K562 (cell line): ENCODE data around the gene SGMS1. TPM values are rescaled to one million over a fixed set of nuclear protein-coding genes. Genes with fewer than 3 reads are reported as not detected.

Experiments used
- BDP1 ChIP-seq: IDR thresholded peaks from 3 replicates; pipeline ENCODE4 v1.6.1; 2011; ENCODE audit not compliant: insufficient read length, insufficient read depth
- CAMTA2 ChIP-seq: fragments of 250-450 bp; sonication (Bioruptor Pico); conservative IDR thresholded peaks from 2 replicates; pipeline ENCODE4 v1.5.1; 2022
- CHD4 ChIP-seq: fragments of 200-600 bp; sonication (generic); IDR thresholded peaks from 3 replicates; pipeline ENCODE4 v1.6.1; 2012; ENCODE audit warnings: low read depth, mild to moderate bottlenecking, mixed read lengths, low read length, inconsistent platforms; ENCODE audit not compliant: insufficient read depth, insufficient replicate concordance, poor library complexity, severe bottlenecking
- CTBP1 ChIP-seq: fragments of 450-650 bp; IDR thresholded peaks from 2 replicates; pipeline ENCODE4 v1.6.1; 2016; ENCODE audit warnings: borderline replicate concordance
- HNRNPLL ChIP-seq: fragments of 200-400 bp; formaldehyde crosslinking; IDR thresholded peaks from 2 replicates; pipeline ENCODE4 v1.6.1; 2017; ENCODE audit warnings: low read length, low read depth, mild to moderate bottlenecking; ENCODE audit not compliant: poor library complexity, severe bottlenecking
- MAFF ChIP-seq: IDR thresholded peaks from 2 replicates; pipeline ENCODE4 v1.6.1; 2012; ENCODE audit warnings: low read length, improper control_type of control experiment
- NCOA4 ChIP-seq: fragments of 450-650 bp; IDR thresholded peaks from 2 replicates; pipeline ENCODE4 v1.6.1; 2018; ENCODE audit warnings: mild to moderate bottlenecking; ENCODE audit not compliant: partially characterized antibody
- RAD21 ChIP-seq, 2 experiments: fragments of 250-450 bp in 1 of 2; fragments of 450-650 bp in 1 of 2; sonication (Bioruptor Pico) in 1 of 2; formaldehyde crosslinking in 1 of 2; IDR thresholded peaks in 1 of 2; conservative IDR thresholded peaks in 1 of 2; 2 replicates each; pipeline versions ENCODE4 v1.4.0 to v1.8.0; 2020 to 2022; ENCODE audit warnings: mild to moderate bottlenecking in 2 of 2, moderate library complexity in 1 of 2
- XRCC5 ChIP-seq: fragments of 200-400 bp; formaldehyde crosslinking; IDR thresholded peaks from 2 replicates; pipeline ENCODE4 v1.6.1; 2017; ENCODE audit warnings: low read depth, mild to moderate bottlenecking, low read length
- ZNF316 ChIP-seq: fragments of 450-650 bp; IDR thresholded peaks from 2 replicates; pipeline ENCODE4 v1.6.1; 2016
- ZNF57 ChIP-seq: fragments of 450-650 bp; formaldehyde crosslinking; IDR thresholded peaks from 2 replicates; pipeline ENCODE4 v1.4.0; 2020; ENCODE audit warnings: mild to moderate bottlenecking, moderate library complexity
- polyA plus RNA-seq, 8 experiments: library from polyadenylated mRNA; depleted of rRNA in 4 of 8; stranded (reverse) in 5 of 8; unstranded in 3 of 8; fragments of >200 nt; fragmentation: Nextera tagmentation in 2 of 8; fragmentation: Illumina TruSeq in 1 of 8; extraction: Ambion mirVana in 2 of 8; extraction: Trizol in 1 of 8; gene quantifications; 2 replicates each; pipeline versions ENCODE4 v1.2.1 to v1.2.3, GENCODE V29; 2011 to 2014; ENCODE audit warnings: inconsistent platforms in 1 of 8, missing spikeins in 1 of 8
- total RNA-seq, 7 experiments: library from RNA; depleted of rRNA in 6 of 7; stranded (reverse); fragments of >200 nt in 6 of 7; fragmentation: Illumina TruSeq in 2 of 7; extraction: Trizol in 2 of 7; gene quantifications; 2 replicates each; pipeline versions ENCODE4 v1.2.1 to v1.2.3, GENCODE V29; 2011 to 2021; ENCODE audit warnings: low replicate concordance in 1 of 7
- TF ChIP-seq, protein P1 (sequence below): fragments of 250-450 bp; sonication (Bioruptor Pico); IDR thresholded peaks from 2 replicates; pipeline ENCODE4 v1.4.0; 2020; ENCODE audit warnings: mild to moderate bottlenecking, moderate library complexity
- TF ChIP-seq, protein P2 (sequence below): fragments of 450-650 bp; formaldehyde crosslinking; IDR thresholded peaks from 2 replicates; pipeline ENCODE4 v1.4.0; 2022; ENCODE audit warnings: missing genetic modification characterization
- TF ChIP-seq, protein P3 (sequence below): sonication (generic); formaldehyde crosslinking; IDR thresholded peaks from 2 replicates; pipeline ENCODE4 v1.8.1; 2023; ENCODE audit warnings: mild to moderate bottlenecking, missing genetic modification reagents
- TF ChIP-seq, protein P4 (sequence below): fragments of 450-650 bp; IDR thresholded peaks from 2 replicates; pipeline ENCODE4 v1.6.1; 2018; ENCODE audit not compliant: partially characterized antibody

Gene SGMS1
- total and polyA plus RNA-seq, 9 of the 15 experiments (the other 6 are each of a cell fraction or from before 2014, with no cell fraction given) = 22.6 to 232 (median 82.2) TPM

DNA sequence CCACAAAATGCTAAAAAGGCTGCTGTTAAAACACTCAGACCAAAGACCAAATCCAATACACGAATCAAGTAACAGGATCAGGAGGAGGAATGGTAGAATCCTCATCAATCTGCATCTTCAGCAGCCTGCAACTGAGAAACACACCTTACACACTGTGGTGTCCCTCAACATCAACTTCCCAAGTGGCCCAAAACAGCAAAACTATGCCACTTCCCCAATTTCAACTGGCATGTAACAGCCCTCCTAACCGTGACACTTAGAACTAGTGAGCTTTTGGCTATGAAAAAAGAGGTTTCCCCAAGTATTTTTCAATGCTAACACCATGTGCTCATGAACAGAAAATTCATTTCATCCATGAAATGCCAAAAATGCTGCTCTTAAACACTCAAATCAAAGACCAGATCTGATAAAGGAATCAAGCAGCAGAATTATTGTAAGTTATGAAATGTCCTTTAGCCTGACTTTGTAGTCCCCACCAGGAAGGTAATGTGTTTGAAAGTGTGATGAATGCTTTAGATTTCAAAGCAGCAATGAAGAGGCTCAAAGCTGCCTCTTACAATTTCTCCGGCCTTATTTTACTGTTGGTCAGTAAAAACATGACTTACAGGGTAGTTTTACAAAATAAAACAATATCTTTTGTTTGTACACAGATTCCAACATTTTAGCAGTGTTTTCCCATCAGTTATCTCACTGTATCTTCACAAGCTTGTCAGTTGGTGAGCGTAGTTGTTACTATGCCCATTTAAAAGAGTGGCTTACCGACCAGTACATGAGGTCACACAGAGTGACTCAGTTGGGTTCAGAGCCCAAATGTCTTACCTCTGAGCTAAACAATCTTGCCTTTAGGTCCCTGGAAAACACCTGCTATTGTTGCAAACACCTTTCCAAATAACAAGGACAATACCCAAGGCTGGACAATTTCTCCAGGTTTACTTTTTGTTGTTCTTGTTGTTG is 306.8 kb downstream of the SGMS1 start (continued):
- TF ChIP-seq, protein P1, sequence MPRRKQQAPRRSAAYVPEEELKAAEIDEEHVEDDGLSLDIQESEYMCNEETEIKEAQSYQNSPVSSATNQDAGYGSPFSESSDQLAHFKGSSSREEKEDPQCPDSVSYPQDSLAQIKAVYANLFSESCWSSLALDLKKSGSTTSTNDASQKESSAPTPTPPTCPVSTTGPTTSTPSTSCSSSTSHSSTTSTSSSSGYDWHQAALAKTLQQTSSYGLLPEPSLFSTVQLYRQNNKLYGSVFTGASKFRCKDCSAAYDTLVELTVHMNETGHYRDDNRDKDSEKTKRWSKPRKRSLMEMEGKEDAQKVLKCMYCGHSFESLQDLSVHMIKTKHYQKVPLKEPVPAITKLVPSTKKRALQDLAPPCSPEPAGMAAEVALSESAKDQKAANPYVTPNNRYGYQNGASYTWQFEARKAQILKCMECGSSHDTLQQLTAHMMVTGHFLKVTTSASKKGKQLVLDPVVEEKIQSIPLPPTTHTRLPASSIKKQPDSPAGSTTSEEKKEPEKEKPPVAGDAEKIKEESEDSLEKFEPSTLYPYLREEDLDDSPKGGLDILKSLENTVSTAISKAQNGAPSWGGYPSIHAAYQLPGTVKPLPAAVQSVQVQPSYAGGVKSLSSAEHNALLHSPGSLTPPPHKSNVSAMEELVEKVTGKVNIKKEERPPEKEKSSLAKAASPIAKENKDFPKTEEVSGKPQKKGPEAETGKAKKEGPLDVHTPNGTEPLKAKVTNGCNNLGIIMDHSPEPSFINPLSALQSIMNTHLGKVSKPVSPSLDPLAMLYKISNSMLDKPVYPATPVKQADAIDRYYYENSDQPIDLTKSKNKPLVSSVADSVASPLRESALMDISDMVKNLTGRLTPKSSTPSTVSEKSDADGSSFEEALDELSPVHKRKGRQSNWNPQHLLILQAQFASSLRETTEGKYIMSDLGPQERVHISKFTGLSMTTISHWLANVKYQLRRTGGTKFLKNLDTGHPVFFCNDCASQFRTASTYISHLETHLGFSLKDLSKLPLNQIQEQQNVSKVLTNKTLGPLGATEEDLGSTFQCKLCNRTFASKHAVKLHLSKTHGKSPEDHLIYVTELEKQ (CRISPR knock-in tag) = 0 out of 2 replicates have a peak, but pooled peaks have one; percentile 16
- 0 out of 2 replicates have a peak, but pooled peaks have one; percentile 15 for TF ChIP-seq XRCC5
- TF ChIP-seq NCOA4 = no peak
- no peak for TF ChIP-seq CHD4
- 0 out of 2 replicates have a peak, but pooled peaks have one; percentile 21 for TF ChIP-seq CTBP1
- TF ChIP-seq CAMTA2 (CRISPR knock-in tag) = no peak
- TF ChIP-seq, protein P2, sequence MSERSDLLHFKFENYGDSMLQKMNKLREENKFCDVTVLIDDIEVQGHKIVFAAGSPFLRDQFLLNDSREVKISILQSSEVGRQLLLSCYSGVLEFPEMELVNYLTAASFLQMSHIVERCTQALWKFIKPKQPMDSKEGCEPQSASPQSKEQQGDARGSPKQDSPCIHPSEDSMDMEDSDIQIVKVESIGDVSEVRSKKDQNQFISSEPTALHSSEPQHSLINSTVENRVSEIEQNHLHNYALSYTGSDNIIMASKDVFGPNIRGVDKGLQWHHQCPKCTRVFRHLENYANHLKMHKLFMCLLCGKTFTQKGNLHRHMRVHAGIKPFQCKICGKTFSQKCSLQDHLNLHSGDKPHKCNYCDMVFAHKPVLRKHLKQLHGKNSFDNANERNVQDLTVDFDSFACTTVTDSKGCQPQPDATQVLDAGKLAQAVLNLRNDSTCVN = no peak
- no peak for TF ChIP-seq ZNF57 (CRISPR knock-in tag)
- no peak for TF ChIP-seq BDP1
- TF ChIP-seq, protein P3, sequence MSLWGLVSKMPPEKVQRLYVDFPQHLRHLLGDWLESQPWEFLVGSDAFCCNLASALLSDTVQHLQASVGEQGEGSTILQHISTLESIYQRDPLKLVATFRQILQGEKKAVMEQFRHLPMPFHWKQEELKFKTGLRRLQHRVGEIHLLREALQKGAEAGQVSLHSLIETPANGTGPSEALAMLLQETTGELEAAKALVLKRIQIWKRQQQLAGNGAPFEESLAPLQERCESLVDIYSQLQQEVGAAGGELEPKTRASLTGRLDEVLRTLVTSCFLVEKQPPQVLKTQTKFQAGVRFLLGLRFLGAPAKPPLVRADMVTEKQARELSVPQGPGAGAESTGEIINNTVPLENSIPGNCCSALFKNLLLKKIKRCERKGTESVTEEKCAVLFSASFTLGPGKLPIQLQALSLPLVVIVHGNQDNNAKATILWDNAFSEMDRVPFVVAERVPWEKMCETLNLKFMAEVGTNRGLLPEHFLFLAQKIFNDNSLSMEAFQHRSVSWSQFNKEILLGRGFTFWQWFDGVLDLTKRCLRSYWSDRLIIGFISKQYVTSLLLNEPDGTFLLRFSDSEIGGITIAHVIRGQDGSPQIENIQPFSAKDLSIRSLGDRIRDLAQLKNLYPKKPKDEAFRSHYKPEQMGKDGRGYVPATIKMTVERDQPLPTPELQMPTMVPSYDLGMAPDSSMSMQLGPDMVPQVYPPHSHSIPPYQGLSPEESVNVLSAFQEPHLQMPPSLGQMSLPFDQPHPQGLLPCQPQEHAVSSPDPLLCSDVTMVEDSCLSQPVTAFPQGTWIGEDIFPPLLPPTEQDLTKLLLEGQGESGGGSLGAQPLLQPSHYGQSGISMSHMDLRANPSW (CRISPR knock-in tag) = no peak
- TF ChIP-seq ZNF316 = no peak
- TF ChIP-seq MAFF = no peak
- TF ChIP-seq, protein P4, sequence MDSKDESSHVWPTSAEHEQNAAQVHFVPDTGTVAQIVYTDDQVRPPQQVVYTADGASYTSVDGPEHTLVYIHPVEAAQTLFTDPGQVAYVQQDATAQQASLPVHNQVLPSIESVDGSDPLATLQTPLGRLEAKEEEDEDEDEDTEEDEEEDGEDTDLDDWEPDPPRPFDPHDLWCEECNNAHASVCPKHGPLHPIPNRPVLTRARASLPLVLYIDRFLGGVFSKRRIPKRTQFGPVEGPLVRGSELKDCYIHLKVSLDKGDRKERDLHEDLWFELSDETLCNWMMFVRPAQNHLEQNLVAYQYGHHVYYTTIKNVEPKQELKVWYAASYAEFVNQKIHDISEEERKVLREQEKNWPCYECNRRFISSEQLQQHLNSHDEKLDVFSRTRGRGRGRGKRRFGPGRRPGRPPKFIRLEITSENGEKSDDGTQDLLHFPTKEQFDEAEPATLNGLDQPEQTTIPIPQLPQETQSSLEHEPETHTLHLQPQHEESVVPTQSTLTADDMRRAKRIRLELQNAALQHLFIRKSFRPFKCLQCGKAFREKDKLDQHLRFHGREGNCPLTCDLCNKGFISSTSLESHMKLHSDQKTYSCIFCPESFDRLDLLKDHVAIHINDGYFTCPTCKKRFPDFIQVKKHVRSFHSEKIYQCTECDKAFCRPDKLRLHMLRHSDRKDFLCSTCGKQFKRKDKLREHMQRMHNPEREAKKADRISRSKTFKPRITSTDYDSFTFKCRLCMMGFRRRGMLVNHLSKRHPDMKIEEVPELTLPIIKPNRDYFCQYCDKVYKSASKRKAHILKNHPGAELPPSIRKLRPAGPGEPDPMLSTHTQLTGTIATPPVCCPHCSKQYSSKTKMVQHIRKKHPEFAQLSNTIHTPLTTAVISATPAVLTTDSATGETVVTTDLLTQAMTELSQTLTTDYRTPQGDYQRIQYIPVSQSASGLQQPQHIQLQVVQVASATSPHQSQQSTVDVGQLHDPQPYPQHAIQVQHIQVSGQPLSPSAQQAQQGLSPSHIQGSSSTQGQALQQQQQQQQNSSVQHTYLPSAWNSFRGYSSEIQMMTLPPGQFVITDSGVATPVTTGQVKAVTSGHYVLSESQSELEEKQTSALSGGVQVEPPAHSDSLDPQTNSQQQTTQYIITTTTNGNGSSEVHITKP = no peak
- TF ChIP-seq RAD21 (CRISPR knock-in tag; conservative IDR thresholded peaks at IDR 0.05 in 1 of 2, IDR thresholded peaks at IDR 0.05 in 1 of 2) = no peak
- no peak for TF ChIP-seq HNRNPLL
